SK-N-SH (cell line): ENCODE measurements around the gene TULP4. TPM values are rescaled to one million over a fixed set of nuclear protein-coding genes. Genes with fewer than 3 reads are reported as not detected.

ENCODE experiments used
- CTCF ChIA-PET: fragments of 300-600, 350-600 bp; formaldehyde crosslinking; extraction: SDS; loops from one replicate; lab custom pipeline; 2021; lab: Yijun Ruan, JAX
- POLR2A ChIA-PET: fragments of 350-600 bp; sonication (Branson Sonifier 250); formaldehyde crosslinking; extraction: SDS; loops from one replicate; lab custom pipeline; 2020; ENCODE audit warnings: antibody characterized with exemption, inconsistent platforms; lab: Yijun Ruan, JAX
- DNase-seq: peaks from one replicate; pipeline ENCODE4 v3.0.0; 2012
- H2AFZ ChIP-seq: fragments of 200-600 bp; sonication (generic); 2 replicates; pipeline ENCODE4 v1.8.1; 2016; ENCODE audit warnings: antibody characterized with exemption, mild to moderate bottlenecking, low read depth
- H3F3A ChIP-seq: fragments of 200-600 bp; sonication (generic); replicated peaks from 2 replicates; pipeline ENCODE3; 2016; ENCODE audit warnings: antibody characterized with exemption, mild to moderate bottlenecking; ENCODE audit not compliant: insufficient read depth
- H3K27ac ChIP-seq, 2 experiments: fragments of 200-500 bp in 1 of 2; fragments of 200-600 bp in 1 of 2; sonication (Bioruptor generic) in 1 of 2; sonication (generic), shearing (Covaris generic) in 1 of 2; 2 replicates each; pipeline versions ENCODE4 v1.5.1 to v1.6.1; 2014 to 2016; ENCODE audit warnings: low read depth in 2 of 2, inconsistent platforms in 1 of 2, low read length in 1 of 2, mild to moderate bottlenecking in 1 of 2, mixed read lengths in 1 of 2
- H3K27me3 ChIP-seq: fragments of 200-600 bp; sonication (generic), shearing (Covaris generic); 2 replicates; pipeline ENCODE4 v1.6.1; 2016; ENCODE audit warnings: mixed run types; ENCODE audit not compliant: insufficient read depth
- H3K36me3 ChIP-seq, 2 experiments: fragments of 200-500 bp in 1 of 2; fragments of 200-600 bp in 1 of 2; sonication (Bioruptor generic) in 1 of 2; sonication (generic) in 1 of 2; replicated peaks in 1 of 2; 2 replicates each; pipeline versions ENCODE3 to v1.5.1; 2014 to 2016; ENCODE audit warnings: low read length in 1 of 2, mild to moderate bottlenecking in 1 of 2; ENCODE audit not compliant: insufficient read depth in 2 of 2, control insufficient read depth in 1 of 2
- H3K4me1 ChIP-seq, 2 experiments: fragments of 200-500 bp in 1 of 2; fragments of 200-600 bp in 1 of 2; sonication (Bioruptor generic) in 1 of 2; sonication (generic), shearing (Covaris generic) in 1 of 2; 2 replicates each; pipeline versions ENCODE4 v1.5.1 to v1.6.1; 2014 to 2016; ENCODE audit warnings: low read depth in 1 of 2, low read length in 1 of 2, mixed run types in 1 of 2; ENCODE audit not compliant: insufficient read depth in 2 of 2, control insufficient read depth in 1 of 2
- H3K4me2 ChIP-seq: fragments of 200-600 bp; sonication (generic), shearing (Covaris generic); 2 replicates; pipeline ENCODE4 v1.6.1; 2017; ENCODE audit warnings: mixed run types
- H3K4me3 ChIP-seq, 2 experiments: fragments of 200-500 bp in 1 of 2; fragments of 200-600 bp in 1 of 2; sonication (Bioruptor generic) in 1 of 2; sonication (generic), shearing (Covaris generic) in 1 of 2; 2 replicates each; pipeline versions ENCODE4 v1.5.1 to v1.8.1; 2014 to 2016; ENCODE audit warnings: low read depth in 2 of 2, inconsistent platforms in 1 of 2, low read length in 1 of 2, mild to moderate bottlenecking in 1 of 2, mixed read lengths in 1 of 2, moderate library complexity in 1 of 2
- H3K79me2 ChIP-seq: fragments of 200-600 bp; sonication (generic); 2 replicates; pipeline ENCODE4 v1.8.1; 2017; ENCODE audit warnings: mild to moderate bottlenecking; ENCODE audit not compliant: insufficient read depth
- H3K9ac ChIP-seq: fragments of 200-600 bp; sonication (generic); 2 replicates; pipeline ENCODE4 v1.6.1; 2017; ENCODE audit warnings: mixed run types
- H3K9me2 ChIP-seq: fragments of 200-600 bp; sonication (generic); 2 replicates; pipeline ENCODE4 v1.6.1; 2017; ENCODE audit warnings: mixed run types
- H3K9me3 ChIP-seq: fragments of 200-600 bp; sonication (generic); 2 replicates; pipeline ENCODE4 v1.6.1; 2017; ENCODE audit warnings: mixed run types, mild to moderate bottlenecking, moderate library complexity
- H4K20me1 ChIP-seq: fragments of 200-600 bp; sonication (generic); 2 replicates; pipeline ENCODE4 v1.6.1; 2017; ENCODE audit warnings: mild to moderate bottlenecking, mixed run types; ENCODE audit not compliant: insufficient read depth
- EP300 ChIP-seq, 2 experiments: IDR thresholded peaks; 2 replicates each; pipeline versions ENCODE4 v1.4.0 to v1.6.1; 2012; ENCODE audit warnings: borderline replicate concordance in 1 of 2, low read depth in 1 of 2, low read length in 1 of 2
- EZH2phosphoT487 ChIP-seq: fragments of 200-600 bp; sonication (generic); IDR thresholded peaks from 2 replicates; pipeline ENCODE4 v1.6.1; 2017; ENCODE audit warnings: low read depth, mixed run types, mild to moderate bottlenecking, antibody characterized with exemption, moderate library complexity, borderline replicate concordance
- FOSL2 ChIP-seq: IDR thresholded peaks from 2 replicates; pipeline ENCODE4 v1.4.0; 2012; ENCODE audit warnings: low read depth, mild to moderate bottlenecking, moderate library complexity, borderline replicate concordance
- GABPA ChIP-seq: IDR thresholded peaks from 2 replicates; pipeline ENCODE4 v1.4.0; 2012; ENCODE audit warnings: low read depth, mild to moderate bottlenecking
- GATA2 ChIP-seq: sonication (generic); formaldehyde crosslinking; IDR thresholded peaks from 2 replicates; pipeline ENCODE4 v1.5.0; 2020; ENCODE audit warnings: mild to moderate bottlenecking, missing genetic modification reagents
- JUND ChIP-seq: IDR thresholded peaks from 2 replicates; pipeline ENCODE4 v1.4.0; 2012
- NFIC ChIP-seq: IDR thresholded peaks from 2 replicates; pipeline ENCODE4 v1.4.0; 2012; ENCODE audit warnings: borderline replicate concordance
- NRF1 ChIP-seq: IDR thresholded peaks from 2 replicates; pipeline ENCODE4 v1.6.1; 2012; ENCODE audit warnings: low read depth, mild to moderate bottlenecking, low read length
- RCOR1 ChIP-seq: fragments of 150-350 bp; IDR thresholded peaks from 2 replicates; pipeline ENCODE4 v1.6.1; 2017; ENCODE audit warnings: antibody characterized with exemption, low read length
- RXRA ChIP-seq: IDR thresholded peaks from 2 replicates; pipeline ENCODE4 v1.4.0; 2012; ENCODE audit warnings: low read depth, mild to moderate bottlenecking, borderline replicate concordance
- SIN3A ChIP-seq: IDR thresholded peaks from 2 replicates; pipeline ENCODE4 v1.6.1; 2012; ENCODE audit warnings: low read depth, mild to moderate bottlenecking, low read length, moderate library complexity, borderline replicate concordance
- WGBS: methylation state at CpG from one replicate; pipeline ENCODE4 v1.1.6; 2017; ENCODE audit warnings: low lambda C conversion rate; 5-methylcytosine and 5-hydroxymethylcytosine counted together
- polyA plus RNA-seq, 3 experiments: library from polyadenylated mRNA; depleted of rRNA; stranded (reverse); fragments of >200 nt; gene quantifications; 2 replicates each; pipeline ENCODE4 v1.2.3, GENCODE V29; 2012
- TF ChIP-seq, protein P1 (sequence below): IDR thresholded peaks from 2 replicates; pipeline ENCODE4 v1.4.0; 2012; ENCODE audit warnings: low read depth, borderline replicate concordance
- TF ChIP-seq, protein P2 (sequence below): IDR thresholded peaks from 2 replicates; pipeline ENCODE4 v1.6.1; 2012; ENCODE audit warnings: mild to moderate bottlenecking, low read depth, low read length, moderate library complexity
- TF ChIP-seq, protein P3 (sequence below): IDR thresholded peaks from 2 replicates; pipeline ENCODE4 v1.4.0; 2012; ENCODE audit warnings: low read depth, borderline replicate concordance

Gene TULP4
- polyA plus RNA-seq, 1 of the 3 experiments (the other 2 are of a cell fraction), result 5.9 TPM

DNA sequence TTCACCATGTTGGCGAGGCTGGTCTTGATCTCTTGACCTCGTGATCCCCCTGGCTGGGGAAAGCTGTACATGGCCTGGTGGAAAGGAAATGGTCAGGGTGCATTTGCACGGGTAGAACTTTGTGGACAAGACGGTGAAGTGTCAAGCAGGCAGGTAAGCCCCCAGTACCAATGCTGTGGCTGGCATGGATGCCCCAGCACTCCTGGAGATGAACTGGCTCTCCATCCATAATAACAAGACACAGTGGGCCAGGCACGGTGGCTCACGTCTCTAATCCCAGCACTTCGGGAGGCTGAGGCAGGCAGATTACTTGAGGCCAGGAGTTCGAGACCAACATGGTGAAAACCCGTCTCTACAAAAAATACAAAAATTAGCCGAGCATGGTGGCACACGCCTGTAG, 210.4 kb downstream of the TULP4 start:
- ChIA-PET CTCF (interaction anchor here (0.8 to 2.1 kb wide), 5 partner anchors 83 to 308 kb away, joined by 3 to 7 read pairs (median 4); no protein-coding TSS in a partner anchor), POLR2A (no interaction called here)
- Histone ChIP-seq H3K36me3 (no peaks in the 10 kb centered on the region), H4K20me1 (no peaks in the 10 kb centered on the region), H3K4me3 (no peak overlapping the region), H3K27me3 (no peaks in the 10 kb centered on the region), H3K4me2 (no peak overlapping the region), H3K79me2 (no peaks in the 10 kb centered on the region), H2AFZ (no peak overlapping the region), H3K9me2 (no peaks in the 10 kb centered on the region), H3K9me3 (peaks cover 7% of the 10 kb centered on the region; the same call in 1 of the 2 replicates), H3K4me1 (peaks cover 5 to 11% of the 10 kb centered on the region in 2 experiments; a peak in 3 of 4 replicates), H3K27ac (no peak overlapping the region), H3K9ac (no peak overlapping the region), H3F3A (peaks cover 14% of the 10 kb centered on the region)
- TF ChIP-seq FOSL2 (no peak), GABPA (no peak), RCOR1 (no peak), SIN3A (no peak), EZH2phosphoT487 (no peak)
- TF ChIP-seq, protein P1, sequence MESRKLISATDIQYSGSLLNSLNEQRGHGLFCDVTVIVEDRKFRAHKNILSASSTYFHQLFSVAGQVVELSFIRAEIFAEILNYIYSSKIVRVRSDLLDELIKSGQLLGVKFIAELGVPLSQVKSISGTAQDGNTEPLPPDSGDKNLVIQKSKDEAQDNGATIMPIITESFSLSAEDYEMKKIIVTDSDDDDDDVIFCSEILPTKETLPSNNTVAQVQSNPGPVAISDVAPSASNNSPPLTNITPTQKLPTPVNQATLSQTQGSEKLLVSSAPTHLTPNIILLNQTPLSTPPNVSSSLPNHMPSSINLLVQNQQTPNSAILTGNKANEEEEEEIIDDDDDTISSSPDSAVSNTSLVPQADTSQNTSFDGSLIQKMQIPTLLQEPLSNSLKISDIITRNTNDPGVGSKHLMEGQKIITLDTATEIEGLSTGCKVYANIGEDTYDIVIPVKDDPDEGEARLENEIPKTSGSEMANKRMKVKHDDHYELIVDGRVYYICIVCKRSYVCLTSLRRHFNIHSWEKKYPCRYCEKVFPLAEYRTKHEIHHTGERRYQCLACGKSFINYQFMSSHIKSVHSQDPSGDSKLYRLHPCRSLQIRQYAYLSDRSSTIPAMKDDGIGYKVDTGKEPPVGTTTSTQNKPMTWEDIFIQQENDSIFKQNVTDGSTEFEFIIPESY, result no peak
- TF ChIP-seq, protein P2, sequence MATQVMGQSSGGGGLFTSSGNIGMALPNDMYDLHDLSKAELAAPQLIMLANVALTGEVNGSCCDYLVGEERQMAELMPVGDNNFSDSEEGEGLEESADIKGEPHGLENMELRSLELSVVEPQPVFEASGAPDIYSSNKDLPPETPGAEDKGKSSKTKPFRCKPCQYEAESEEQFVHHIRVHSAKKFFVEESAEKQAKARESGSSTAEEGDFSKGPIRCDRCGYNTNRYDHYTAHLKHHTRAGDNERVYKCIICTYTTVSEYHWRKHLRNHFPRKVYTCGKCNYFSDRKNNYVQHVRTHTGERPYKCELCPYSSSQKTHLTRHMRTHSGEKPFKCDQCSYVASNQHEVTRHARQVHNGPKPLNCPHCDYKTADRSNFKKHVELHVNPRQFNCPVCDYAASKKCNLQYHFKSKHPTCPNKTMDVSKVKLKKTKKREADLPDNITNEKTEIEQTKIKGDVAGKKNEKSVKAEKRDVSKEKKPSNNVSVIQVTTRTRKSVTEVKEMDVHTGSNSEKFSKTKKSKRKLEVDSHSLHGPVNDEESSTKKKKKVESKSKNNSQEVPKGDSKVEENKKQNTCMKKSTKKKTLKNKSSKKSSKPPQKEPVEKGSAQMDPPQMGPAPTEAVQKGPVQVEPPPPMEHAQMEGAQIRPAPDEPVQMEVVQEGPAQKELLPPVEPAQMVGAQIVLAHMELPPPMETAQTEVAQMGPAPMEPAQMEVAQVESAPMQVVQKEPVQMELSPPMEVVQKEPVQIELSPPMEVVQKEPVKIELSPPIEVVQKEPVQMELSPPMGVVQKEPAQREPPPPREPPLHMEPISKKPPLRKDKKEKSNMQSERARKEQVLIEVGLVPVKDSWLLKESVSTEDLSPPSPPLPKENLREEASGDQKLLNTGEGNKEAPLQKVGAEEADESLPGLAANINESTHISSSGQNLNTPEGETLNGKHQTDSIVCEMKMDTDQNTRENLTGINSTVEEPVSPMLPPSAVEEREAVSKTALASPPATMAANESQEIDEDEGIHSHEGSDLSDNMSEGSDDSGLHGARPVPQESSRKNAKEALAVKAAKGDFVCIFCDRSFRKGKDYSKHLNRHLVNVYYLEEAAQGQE, result no peak
- WGBS, result 89% methylated on average over 11 of the region's 11 CpGs
- no peak for DNase-seq

DNA sequence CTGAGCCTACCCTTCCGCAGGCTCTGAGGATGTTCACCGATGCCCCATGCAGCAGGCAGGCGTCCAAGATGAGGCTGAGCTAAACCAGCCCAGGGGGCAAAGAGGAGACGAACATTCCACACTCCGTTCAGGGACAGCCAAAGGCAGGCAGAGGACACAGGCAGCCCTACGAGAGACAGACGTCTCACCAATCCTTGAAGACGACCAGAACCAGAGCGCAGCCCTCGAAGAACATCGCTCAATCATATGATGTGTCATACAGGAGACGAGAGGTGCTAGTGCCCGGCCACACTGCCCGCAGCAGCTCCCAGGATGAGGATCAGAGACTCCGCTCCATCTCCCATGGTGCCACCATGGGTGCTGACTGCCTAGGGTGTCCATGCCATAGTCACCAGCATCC, 212.0 kb downstream of the TULP4 start:
- Histone ChIP-seq H3K4me2 (no peak overlapping the region), H3K36me3 (no peaks in the 10 kb centered on the region), H3F3A (no peaks in the 10 kb centered on the region), H3K4me3 (no peak overlapping the region), H3K79me2 (no peaks in the 10 kb centered on the region), H3K4me1 (no peaks in the 10 kb centered on the region; a peak in 1 of 4 replicates), H3K9ac (no peak overlapping the region), H3K27me3 (no peaks in the 10 kb centered on the region), H3K27ac (no peak overlapping the region), H4K20me1 (no peaks in the 10 kb centered on the region), H2AFZ (no peak overlapping the region), H3K9me3 (peaks cover 8% of the 10 kb centered on the region; the same call in 1 of the 2 replicates), H3K9me2 (no peaks in the 10 kb centered on the region)
- WGBS, result 92% methylated on average over 4 of the region's 15 CpGs
- TF ChIP-seq NFIC (no peak), EP300 (IDR thresholded peaks at IDR 0.05; ENCODE audit: borderline replicate concordance in 1 of 2, low read depth in 1 of 2, low read length in 1 of 2) (no peak), RXRA (no peak), JUND (no peak), FOSL2 (no peak), GATA2 (CRISPR knock-in tag) (no peak), NRF1 (no peak)
- TF ChIP-seq, protein P2, result no peak
- TF ChIP-seq, protein P3, sequence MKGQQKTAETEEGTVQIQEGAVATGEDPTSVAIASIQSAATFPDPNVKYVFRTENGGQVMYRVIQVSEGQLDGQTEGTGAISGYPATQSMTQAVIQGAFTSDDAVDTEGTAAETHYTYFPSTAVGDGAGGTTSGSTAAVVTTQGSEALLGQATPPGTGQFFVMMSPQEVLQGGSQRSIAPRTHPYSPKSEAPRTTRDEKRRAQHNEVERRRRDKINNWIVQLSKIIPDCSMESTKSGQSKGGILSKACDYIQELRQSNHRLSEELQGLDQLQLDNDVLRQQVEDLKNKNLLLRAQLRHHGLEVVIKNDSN, result no peak
- ChIA-PET CTCF (interaction anchor here (1.5 kb wide), 1 partner anchor 167 kb away, joined by 4 read pairs; no protein-coding TSS in a partner anchor), POLR2A (no interaction called here)
- DNase-seq, result no peak
